Hepatocyte (in vitro differentiated cells): ENCODE measurements around the gene ATXN10. TPM values are rescaled to one million over a fixed set of nuclear protein-coding genes. Genes with fewer than 3 reads are reported as not detected.

Experiments
- DNase-seq: peaks from one replicate; pipeline ENCODE4 v3.0.0-alpha.2; 2016; ENCODE audit warnings: low spot score
- H2AFZ ChIP-seq: fragments of 200-600 bp; sonication (generic); 2 replicates; pipeline ENCODE4 v1.6.0; 2016; ENCODE audit warnings: antibody characterized with exemption, mild to moderate bottlenecking
- H3K27ac ChIP-seq: fragments of 200-600 bp; sonication (generic); 2 replicates; pipeline ENCODE4 v1.5.1; 2016; ENCODE audit warnings: mild to moderate bottlenecking
- H3K27me3 ChIP-seq: fragments of 200-600 bp; sonication (generic); 2 replicates; pipeline ENCODE4 v1.6.1; 2016
- H3K36me3 ChIP-seq: fragments of 200-600 bp; sonication (generic); replicated peaks from 2 replicates; pipeline ENCODE4 v1.5.1; 2016; ENCODE audit warnings: low read depth; ENCODE audit not compliant: insufficient read depth
- H3K4me1 ChIP-seq: fragments of 200-600 bp; sonication (generic); 2 replicates; pipeline ENCODE4 v1.5.1; 2016; ENCODE audit warnings: mild to moderate bottlenecking, moderate library complexity; ENCODE audit not compliant: insufficient read depth
- H3K4me2 ChIP-seq: fragments of 200-600 bp; sonication (generic); 2 replicates; pipeline ENCODE4 v1.6.0; 2016
- H3K4me3 ChIP-seq: fragments of 200-600 bp; sonication (generic); 2 replicates; pipeline ENCODE4 v1.5.1; 2016; ENCODE audit warnings: mild to moderate bottlenecking
- H3K79me2 ChIP-seq: fragments of 200-600 bp; sonication (generic); 2 replicates; pipeline ENCODE4 v1.6.0; 2017; ENCODE audit warnings: mild to moderate bottlenecking
- H3K9me2 ChIP-seq: fragments of 200-600 bp; sonication (generic); replicated peaks from 2 replicates; pipeline ENCODE4 v1.6.0; 2017; ENCODE audit warnings: mild to moderate bottlenecking; ENCODE audit not compliant: insufficient read depth
- H3K9me3 ChIP-seq: fragments of 200-600 bp; sonication (generic); 2 replicates; pipeline ENCODE4 v1.5.1; 2016; ENCODE audit warnings: low read depth, mild to moderate bottlenecking
- H4K20me1 ChIP-seq: fragments of 200-600 bp; sonication (generic); 2 replicates; pipeline ENCODE4 v1.6.0; 2016; ENCODE audit warnings: mild to moderate bottlenecking; ENCODE audit not compliant: insufficient read depth, poor library complexity, severe bottlenecking
- CTCF ChIP-seq: fragments of 200-600 bp; sonication (generic); IDR thresholded peaks from 2 replicates; pipeline ENCODE4 v1.5.1; 2016; ENCODE audit warnings: antibody characterized with exemption, mild to moderate bottlenecking; ENCODE audit not compliant: poor library complexity
- EZH2 ChIP-seq: fragments of 200-600 bp; sonication (generic); IDR thresholded peaks from 2 replicates; pipeline ENCODE4 v1.6.1; 2016; ENCODE audit warnings: antibody characterized with exemption, mild to moderate bottlenecking, borderline replicate concordance
- EZH2phosphoT487 ChIP-seq: fragments of 200-600 bp; sonication (generic); IDR thresholded peaks from one replicate; pipeline ENCODE4 v1.6.1; 2018; ENCODE audit warnings: antibody characterized with exemption, mild to moderate bottlenecking, low read depth, moderate library complexity; ENCODE audit not compliant: unreplicated experiment, severe bottlenecking
- WGBS: methylation state at CpG from one replicate; pipeline ENCODE4 v1.1.6; 2016; ENCODE audit warnings: low lambda C conversion rate; ENCODE audit errors: missing lambda C conversion rate; 5-methylcytosine and 5-hydroxymethylcytosine counted together
- polyA plus RNA-seq: library from polyadenylated mRNA; unstranded; fragments of >200 nt; fragmentation: Nextera tagmentation; extraction: Ambion mirVana; gene quantifications from 2 replicates; pipeline ENCODE4 v1.2.1, GENCODE V29; 2016
- total RNA-seq: library from RNA; depleted of rRNA; stranded (reverse); fragments of >200 nt; gene quantifications from 2 replicates; pipeline ENCODE4 v1.2.3, GENCODE V29; 2014

The ATXN10 gene
- total and polyA plus RNA-seq, 2 experiments from 2014 or later = 141 to 186 TPM

GRCh38 chr22:45819305-45819704 lies 147.7 kb downstream of the ATXN10 start:
- WGBS = 97% methylated on average over 5 of the region's 5 CpGs
- Histone ChIP-seq H3K36me3 (no peaks in the 10 kb centered on the region), H2AFZ (no peak overlapping the region), H3K9me3 (no peaks in the 10 kb centered on the region), H3K4me1 (no peaks in the 10 kb centered on the region), H3K27me3 (no peaks in the 10 kb centered on the region), H3K79me2 (no peaks in the 10 kb centered on the region), H3K27ac (no peak overlapping the region), H4K20me1 (peaks cover 3% of the 10 kb centered on the region), H3K4me2 (no peak overlapping the region), H3K9me2 (no peaks in the 10 kb centered on the region), H3K4me3 (no peak overlapping the region)
- TF ChIP-seq CTCF (no peak), EZH2 (no peak), EZH2phosphoT487 (no peak)
- no peak for DNase-seq

GRCh38 chr22:45823336-45823735 lies 151.7 kb downstream of the ATXN10 start:
- H3K4me1 ChIP-seq = no peaks in the 10 kb centered on the region
- no peak overlapping the region for H3K4me2 ChIP-seq
- H3K36me3 ChIP-seq = no peaks in the 10 kb centered on the region
- no peak overlapping the region for H2AFZ ChIP-seq
- WGBS = 95% methylated on average over 6 of the region's 6 CpGs
- H3K9me3 ChIP-seq = no peaks in the 10 kb centered on the region
- peaks cover 3% of the 10 kb centered on the region for H4K20me1 ChIP-seq
- TF ChIP-seq EZH2 (no peak), CTCF (no peak), EZH2phosphoT487 (no peak)
- H3K4me3 ChIP-seq = no peak overlapping the region
- H3K27me3 ChIP-seq = no peaks in the 10 kb centered on the region
- H3K79me2 ChIP-seq = no peaks in the 10 kb centered on the region
- no peak for DNase-seq
- H3K9me2 ChIP-seq = no peaks in the 10 kb centered on the region
- no peak overlapping the region for H3K27ac ChIP-seq

GRCh38 chr22:45826520-45826919 lies 154.9 kb downstream of the ATXN10 start:
- WGBS = 80% methylated on average over 2 of the region's 2 CpGs
- no peak overlapping the region for H3K4me2 ChIP-seq

More at GRCh38 chr22:45826520-45826919, 154.9 kb downstream of the ATXN10 start:
- H3K9me3 ChIP-seq = peaks cover 4% of the 10 kb centered on the region
- no peak overlapping the region for H3K4me3 ChIP-seq
- H3K27ac ChIP-seq = no peak overlapping the region
- H3K27me3 ChIP-seq = no peaks in the 10 kb centered on the region
- H3K9me2 ChIP-seq = no peaks in the 10 kb centered on the region
- DNase-seq = no peak
- no peaks in the 10 kb centered on the region for H3K79me2 ChIP-seq
- TF ChIP-seq EZH2phosphoT487 (no peak), CTCF (no peak), EZH2 (no peak)
- peaks cover 3% of the 10 kb centered on the region for H4K20me1 ChIP-seq
- H3K4me1 ChIP-seq = no peaks in the 10 kb centered on the region
- H3K36me3 ChIP-seq = no peaks in the 10 kb centered on the region
- no peak overlapping the region for H2AFZ ChIP-seq
